Renal cortex interstitium (tissue), 11 donors: ENCODE results near the gene SORCS2. TPM values are rescaled to one million over a fixed set of nuclear protein-coding genes. Genes with fewer than 3 reads are reported as not detected.
"Not testable (repeated sequence)": the region's sequence is repeated elsewhere in the genome, so short reads cannot be mapped to it uniquely, and the experiment has no call there.

ENCODE experiments used
- DNase-seq, 11 donors: peaks; one replicate each; pipeline ENCODE4 v3.0.0-alpha.2; 2013; ENCODE audit warnings: low read depth in 9 of 11, low spot score in 4 of 11; ENCODE audit errors: extremely low read depth in 1 of 11
- polyA plus RNA-seq, 3 donors: library from polyadenylated mRNA; unstranded; fragments of 120-200 nt; gene quantifications; one replicate each; pipeline ENCODE4 v1.2.1, GENCODE V29; 2013; ENCODE audit not compliant: insufficient read length in 3 of 3

Gene SORCS2
- polyA plus RNA-seq, 3 donors = 8.3 to 13.3 (median 9.9) TPM

DNA sequence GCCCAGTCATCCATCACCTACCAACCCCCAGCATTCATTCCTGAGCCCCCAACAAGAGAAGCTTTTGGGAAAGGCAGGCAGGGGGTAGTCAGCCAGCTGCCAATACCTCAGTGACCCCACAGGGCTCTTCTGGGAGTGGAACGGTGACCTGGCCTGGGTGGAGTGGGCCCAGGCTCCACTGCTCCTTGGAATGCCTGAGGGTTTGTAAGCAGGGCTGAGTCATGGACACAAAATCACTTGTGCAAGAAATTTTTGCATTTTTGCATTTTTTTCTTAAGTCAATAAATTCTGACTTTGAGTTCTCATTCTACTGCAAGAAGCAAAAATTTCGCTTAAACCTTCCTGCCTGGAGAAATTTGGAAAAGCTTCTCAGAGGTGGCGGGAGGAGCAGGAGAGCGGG lies 18.5 kb downstream of the SORCS2 start:
- no peak for DNase-seq

DNA sequence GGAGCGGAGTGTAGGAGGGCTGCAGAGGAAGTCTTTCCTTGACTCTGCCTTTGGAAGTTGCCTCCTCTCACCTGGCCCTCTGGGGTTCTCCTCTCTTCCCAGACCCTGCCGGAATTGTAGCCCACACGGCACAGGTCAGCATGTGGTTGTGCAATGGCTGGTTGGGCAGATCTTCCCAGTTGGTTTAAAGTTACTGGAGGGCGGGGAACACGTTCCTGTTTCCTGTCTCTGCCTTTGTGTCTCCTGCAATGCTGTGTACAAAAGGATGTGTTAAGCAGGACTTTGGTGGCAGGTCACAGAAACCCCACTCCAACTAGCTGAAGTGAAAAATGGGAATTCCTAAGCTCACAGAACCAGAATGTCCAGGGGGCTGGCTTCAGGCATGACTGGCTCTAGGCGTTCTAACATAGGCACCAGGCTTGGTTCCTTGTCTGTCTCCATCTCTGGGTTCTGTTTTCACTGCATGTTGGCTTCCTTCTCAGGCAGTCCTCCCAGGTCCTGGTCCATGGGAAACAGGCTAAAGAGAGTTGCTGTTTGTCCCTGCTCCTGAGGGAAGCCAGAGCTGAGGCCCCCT lies 19.9 kb downstream of the SORCS2 start:
- no peak for DNase-seq

DNA sequence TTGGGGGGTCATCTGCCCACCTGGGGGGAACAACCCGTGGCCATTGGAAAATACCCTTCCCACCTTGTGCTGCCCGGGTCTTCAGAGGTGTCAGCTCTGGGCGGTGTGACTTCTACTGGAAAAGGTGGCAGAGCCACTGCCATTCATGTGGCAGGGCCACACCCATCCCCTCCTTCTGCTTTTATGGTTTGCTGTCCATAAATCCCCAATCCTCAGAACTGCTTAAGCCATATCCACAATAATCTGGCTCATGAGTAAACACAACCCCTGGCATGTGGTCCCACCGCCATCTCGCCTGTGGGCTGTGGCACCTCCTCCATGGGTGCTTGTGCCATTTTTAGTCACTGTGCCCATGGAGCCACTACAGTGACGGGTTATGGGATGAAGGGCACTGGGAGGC lies 20.6 kb downstream of the SORCS2 start:
- DNase-seq = no peak

DNA sequence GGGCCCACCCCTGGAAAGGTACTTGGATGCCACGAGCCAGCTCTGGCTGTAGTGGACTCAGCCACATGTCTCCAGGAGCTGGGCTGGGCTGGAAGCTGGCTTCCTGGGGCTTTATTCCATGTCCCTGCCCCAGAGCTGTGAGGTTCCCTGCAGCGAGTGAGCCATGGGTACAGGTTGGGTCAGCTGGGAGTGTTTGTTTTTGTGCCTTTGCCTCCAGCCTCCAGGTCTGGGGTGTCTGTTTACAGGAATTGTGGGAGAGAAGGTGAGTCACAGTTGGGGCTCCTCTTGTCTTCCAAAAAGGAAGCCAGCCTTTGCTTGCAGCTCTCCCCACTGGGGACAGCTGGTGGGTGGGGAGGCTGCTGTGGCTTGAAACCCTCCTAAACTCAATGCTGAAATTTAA lies 21.5 kb downstream of the SORCS2 start:
- DNase-seq = no peak

DNA sequence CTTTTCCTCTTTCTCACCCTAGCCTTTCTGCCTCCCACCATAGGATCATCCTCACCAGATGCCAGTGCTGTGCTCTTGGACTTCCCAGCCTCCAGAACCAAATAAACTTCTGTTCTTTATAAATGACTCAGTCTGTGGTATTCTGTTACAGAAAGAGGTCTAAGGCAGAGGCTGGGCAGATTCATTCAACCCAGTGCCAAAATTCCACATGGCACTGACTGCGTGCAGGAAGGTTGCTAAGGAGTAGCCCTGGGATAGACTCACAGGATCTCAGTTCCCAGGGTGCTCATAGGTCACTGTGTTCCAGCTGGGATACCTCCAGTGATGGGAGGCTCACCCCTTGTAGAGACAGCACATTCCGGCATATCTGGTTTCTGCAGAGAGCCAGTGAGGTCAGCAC lies 22.0 kb downstream of the SORCS2 start:
- no peak for DNase-seq

DNA sequence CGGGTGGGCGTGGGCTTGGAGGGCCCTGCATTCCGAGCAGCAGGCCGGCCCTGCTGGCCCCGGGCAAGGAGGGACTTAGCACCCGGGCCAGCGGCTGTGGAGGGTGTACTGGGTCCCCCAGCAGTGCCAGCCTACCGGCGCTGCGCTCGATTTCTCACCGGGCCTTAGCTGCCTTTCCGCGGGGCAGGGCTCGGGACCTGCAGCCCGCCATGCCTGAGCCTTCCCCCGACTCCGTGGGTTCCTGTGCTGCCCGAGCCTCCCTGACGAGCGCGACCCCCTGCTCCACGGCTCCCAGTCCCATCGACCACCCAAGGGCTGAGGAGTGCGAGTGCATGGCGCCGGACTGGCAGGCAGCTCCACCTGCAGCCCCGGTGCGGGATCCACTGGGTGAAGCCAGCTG lies 22.8 kb downstream of the SORCS2 start:
- DNase-seq = not testable (repeated sequence)

DNA sequence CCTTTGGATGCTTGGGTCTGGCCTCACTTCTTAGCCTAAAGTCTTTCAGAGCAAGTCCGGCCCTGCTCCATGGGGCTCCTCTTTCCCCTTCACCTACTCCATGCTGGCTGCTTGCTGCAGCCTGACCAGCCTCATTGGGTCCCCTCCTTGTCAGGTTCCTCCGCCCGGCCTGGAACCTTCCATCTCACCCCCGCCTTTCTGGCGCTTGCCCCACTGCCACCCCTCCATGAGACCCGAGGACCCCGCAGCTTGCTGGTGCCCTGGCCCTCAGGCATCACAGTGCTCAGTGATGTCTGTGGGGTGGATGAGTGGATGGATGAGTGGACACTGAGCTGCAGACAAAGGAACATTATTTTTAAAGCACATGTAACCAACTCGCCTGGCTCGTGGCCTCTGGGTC lies 24.7 kb downstream of the SORCS2 start:
- no peak for DNase-seq

DNA sequence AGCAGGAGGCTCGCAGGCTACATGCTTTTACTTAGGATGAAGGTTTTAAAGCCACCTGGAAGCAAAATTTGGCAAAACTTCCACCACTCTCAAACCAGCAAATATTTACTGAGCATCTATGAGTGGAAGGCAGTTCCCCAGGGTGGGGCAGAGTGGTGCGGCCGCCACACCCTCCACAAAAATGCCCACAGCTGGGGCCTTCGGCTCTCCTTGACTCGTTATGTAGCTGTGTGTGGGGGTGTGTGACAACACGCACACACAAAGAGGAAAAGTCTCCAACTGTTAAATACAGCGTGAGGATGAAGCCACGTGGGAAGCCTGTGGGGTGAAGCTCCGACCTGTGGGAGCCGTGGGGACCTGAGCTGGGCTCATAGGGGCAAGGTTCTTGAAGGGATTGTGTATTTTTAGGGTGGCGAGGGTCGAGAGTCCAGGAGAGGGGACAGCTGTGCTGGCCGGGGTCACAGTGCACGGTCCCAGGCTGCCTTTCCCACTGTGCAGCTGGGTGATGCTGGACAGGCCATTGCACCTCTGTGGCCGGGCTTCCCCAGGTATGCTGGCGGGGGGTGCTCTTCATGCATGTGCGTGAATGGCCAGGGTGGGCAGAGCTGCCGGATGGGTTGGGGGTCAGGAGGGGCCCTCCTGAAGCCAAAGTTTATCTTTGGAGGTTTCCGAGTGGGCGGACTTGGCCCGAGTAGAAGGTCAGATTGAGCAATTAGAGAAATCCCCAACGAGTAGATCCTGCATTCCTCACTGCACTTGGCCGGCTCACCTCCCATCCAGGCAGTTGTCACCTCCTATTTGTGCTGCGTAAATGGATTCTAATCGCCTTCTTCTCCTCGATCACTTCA lies 25.4 kb downstream of the SORCS2 start:
- DNase-seq = no peak

DNA sequence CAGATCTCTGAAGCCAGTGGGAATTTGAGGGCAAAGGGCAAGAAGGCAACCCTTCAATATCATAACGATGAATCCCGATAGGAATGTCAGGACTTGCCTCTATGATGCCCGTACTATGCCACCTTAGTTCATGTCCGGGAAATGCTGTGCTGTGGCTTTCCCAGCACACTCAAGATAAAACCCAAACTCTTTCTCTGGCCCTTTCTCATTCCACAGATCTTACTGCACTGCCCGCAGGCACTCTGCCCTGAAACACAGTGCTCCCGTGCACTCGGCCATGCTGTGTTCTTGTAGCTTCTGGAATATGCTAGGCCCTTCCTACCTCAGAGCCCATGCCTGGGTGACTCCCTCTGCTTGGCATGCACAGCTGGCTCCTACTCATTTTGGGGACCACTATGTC lies 26.3 kb downstream of the SORCS2 start:
- DNase-seq = no peak

DNA sequence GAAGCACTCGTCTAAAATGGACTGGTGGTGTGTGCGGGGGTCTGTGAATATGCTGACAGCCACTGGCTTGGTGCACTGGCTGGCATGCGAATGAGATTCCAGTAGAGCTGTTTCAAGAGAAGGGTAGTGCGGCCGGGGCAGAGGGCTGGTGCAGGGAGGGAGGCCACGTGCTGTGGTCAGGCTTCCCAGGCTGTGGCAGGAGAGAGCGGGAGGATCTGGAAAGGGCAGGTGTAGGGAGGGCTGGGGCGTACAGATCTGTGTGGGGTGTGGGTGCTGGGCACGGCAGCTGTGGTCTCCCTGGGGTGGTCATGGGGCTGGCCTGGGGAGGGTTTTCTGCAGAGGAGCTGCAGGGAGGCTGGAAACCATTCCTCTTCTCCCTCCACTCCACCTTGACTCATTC lies 30.2 kb downstream of the SORCS2 start:
- no peak for DNase-seq

DNA sequence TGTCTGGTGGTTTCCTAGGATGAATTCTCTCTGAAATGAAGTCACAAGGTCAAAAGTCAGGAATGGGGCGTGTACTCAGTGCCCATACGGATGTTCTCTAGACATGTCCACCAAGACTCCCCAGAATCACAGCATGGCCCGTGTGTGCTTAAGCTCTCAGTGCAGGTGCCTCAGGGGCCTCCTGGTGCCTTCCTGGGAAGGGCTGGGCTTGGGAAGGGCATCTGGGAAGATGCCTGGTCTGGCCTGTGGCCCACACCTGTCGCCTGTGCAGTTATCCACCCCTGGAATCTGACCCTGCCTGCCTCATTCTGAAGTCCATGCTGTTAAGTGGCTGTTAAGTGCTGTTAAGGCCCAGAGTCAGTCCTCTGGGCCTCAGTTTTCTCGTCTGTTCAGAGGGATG lies 31.2 kb downstream of the SORCS2 start:
- DNase-seq = no peak

DNA sequence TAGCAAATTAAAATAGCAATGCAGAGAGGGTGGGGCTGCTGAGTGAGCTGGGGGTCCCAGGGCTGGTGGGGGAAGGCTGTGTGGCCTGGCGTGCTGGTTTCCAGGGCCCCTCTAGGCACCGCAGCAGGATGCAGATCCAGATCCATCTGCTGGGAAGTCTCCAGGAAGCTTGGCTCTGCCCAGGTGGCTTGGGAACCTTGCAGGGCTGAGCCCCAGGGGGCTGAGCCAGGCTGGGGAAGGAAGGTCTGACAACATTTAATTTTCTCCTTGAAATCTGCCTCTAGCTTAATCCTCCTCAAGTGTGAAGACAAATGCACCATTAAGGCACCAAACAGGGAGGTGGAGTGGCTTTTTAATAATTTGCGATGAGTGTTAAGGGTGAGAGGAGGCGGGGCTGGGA lies 31.7 kb downstream of the SORCS2 start:
- DNase-seq = no peak

DNA sequence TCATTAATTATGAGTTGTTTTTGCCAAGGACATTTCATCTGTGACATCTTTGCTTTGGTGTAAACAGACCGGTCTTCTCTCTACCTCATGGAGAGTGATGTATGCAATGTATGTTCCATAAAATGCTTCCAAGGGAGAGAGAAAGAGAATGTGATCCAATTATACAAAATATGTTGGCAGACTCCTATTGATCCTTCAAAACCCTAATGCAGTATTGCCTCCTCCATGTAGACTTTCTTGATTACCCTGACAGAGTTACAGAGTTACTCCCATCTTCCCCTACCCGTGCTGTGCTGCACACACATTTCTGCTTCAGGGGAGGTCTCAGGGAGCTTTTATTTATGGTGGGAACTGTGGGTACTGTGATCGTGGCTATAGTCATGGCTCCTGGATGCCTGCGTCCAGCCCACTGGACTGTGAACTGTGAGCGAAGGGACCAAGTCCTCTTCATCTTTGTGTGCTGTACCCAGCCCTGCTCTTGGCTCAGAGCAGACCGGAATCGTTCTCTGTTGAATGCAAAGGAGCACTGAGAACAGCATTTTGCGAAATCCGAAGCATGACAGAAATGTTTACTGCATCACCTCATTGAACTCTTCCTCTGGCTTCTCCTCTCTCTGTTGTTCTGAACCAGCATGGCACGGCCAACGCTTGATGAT lies 32.7 kb downstream of the SORCS2 start:
- DNase-seq = no peak

DNA sequence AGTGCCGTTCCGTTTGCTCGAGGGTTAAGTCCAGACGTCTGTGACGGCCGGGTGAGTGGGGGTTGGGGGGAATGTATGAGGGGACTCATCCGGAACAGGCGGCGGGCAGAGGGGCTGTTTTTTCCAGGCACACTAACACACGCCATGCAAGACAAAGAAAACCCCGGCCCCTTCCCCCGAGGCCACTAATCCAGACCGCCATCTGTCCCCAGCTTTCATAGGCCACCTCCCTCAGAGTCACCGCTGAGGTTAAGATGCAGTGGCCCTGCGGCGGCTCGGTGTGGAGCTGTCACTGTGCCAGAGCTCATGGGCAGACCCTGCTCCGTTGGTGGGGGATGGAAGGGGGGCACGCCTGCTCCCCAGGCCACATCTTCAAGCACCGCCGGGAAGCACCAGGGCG lies 34.1 kb downstream of the SORCS2 start:
- peak in 1 of 11 donors; percentile 19 for DNase-seq

DNA sequence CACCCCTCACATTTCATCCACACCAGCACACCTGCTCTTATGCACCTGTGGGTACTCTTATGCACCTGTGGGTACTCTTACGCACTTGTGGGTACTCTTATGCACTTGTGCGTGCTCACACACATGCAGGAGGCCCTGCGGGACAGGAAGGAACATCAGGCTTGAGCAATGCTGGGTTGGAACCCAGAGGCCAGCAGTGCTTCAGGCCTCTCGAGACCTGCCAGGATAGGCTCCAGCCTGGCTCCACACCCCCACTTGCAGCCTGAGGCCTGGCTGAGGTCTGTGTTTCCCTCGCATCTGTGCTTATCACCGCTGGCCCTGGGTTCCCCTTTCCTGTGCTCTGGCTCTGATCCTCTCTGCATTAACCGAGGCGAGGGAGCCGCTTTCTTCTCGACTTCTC lies 34.7 kb downstream of the SORCS2 start:
- no peak for DNase-seq

DNA sequence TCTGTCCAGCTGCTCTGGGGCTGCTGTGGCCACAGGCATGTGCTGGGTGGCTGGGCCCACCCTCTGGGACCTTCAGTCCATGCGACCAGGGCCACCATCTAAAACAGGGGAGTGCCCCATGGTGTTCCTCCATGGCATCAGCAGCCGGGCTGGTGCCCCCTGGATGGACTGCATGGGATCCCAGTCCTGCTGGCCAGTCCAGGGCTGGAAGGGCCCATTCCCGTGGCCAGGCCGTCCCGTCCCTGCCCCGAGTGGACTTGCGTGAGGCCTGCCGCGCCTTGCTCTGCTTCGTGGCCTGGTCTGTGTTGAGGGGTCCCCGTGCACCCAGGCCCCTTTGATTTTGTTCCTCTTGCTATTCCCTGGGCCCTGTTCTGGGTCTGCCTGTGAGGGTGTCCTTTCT lies 36.4 kb downstream of the SORCS2 start:
- DNase-seq = no peak

DNA sequence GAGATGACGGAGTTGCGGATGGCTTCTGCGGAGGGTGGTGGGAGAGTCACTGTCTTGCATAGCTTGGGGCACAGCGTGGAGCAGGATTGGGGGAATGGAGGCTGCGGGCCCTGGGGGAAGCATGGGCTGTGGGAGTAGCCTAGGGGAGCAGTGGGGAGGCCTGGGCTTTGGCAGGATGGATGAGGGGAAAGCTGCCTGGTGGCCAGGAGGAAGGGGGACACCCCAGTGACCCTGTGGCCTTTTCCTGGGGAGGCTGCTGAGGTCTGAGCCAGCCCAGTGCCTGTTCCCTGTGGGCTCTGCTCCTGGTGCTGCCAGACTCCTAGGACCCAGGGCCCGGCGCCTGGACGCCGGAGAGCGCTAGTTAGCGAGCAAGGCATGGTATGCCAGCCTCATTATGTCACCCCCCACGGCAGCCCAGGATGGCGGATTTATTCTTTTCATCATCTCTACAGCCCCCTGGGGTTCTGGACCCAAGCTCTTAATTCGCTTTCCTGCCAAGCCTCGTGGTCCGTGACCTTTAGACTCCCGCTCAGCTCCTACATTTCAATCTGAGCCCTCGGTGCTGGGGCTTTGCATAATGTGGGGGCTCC lies 39.8 kb downstream of the SORCS2 start:
- DNase-seq = no peak

DNA sequence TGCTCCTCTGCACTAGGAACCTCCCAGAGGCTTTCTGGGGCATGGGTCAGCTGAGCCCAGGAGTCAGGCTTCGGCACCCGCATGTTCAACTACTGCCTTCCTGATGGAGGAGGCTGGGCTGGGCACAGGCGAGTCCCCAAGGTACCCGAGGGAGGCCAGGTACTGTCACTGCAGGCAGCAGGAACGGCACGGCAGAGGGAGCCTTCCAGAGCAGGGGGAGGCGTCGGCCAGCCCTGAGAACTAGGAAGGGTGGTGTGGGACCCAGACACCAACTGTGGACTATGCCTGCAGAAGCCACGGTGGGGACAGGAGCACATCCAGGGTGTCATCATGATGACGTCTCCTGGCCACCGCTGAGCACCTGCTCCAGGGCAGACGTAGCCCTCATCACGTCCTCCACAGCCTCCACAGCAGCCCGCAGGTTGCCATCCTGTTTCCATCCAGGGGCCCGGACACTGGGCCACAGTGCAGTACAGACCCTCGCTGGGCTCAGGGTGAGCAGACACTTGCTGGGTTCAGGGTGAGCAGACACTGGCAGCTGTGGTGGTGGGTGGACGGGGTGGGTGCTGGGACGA lies 40.8 kb downstream of the SORCS2 start:
- DNase-seq = no peak

DNA sequence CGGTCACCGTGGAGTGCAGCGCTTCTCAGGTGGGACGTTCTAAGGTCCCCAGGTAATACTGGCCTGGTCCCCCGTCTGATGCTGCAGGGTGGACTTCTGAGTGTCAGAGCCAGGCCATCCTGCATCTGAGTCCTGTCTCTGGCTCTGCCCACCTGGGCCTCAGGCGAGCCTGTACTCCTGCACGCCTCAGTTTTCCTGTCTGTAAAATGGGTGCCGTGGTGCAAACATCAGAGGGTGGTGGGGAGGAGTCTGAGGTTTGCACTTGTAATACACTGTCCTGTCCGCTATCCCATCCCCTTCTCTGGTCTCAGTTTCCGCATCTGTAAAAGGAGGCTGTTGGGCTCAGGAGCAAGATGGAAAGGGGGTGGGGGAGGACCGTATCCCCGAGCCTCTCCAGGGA lies 41.3 kb downstream of the SORCS2 start:
- no peak for DNase-seq
